B cell (primary cell): ENCODE results near the gene BRAF. TPM values are rescaled to one million over a fixed set of nuclear protein-coding genes. Genes with fewer than 3 reads are reported as not detected.

ENCODE experiments used
- ATAC-seq: fragments of 200-7000 bp; cut with Tn5 transposase; one replicate; pipeline ENCODE4 v1.10.0; 2021; ENCODE audit warnings: low read depth, mild to moderate bottlenecking, moderate number of reproducible peaks, moderate library complexity
- CTCF ChIA-PET: fragments of 350-600 bp; sonication (Branson Sonifier 250); formaldehyde crosslinking; loops from one replicate; lab custom pipeline; 2021; ENCODE audit warnings: antibody characterized with exemption, inconsistent platforms; lab: Charles Lee
- POLR2A ChIA-PET: fragments of 350-600 bp; sonication (Branson Sonifier 250); formaldehyde crosslinking; loops from one replicate; lab custom pipeline; 2021; ENCODE audit warnings: antibody characterized with exemption; lab: Charles Lee
- DNase-seq: peaks from one replicate; pipeline ENCODE4 v3.0.0; 2013
- H2AFZ ChIP-seq: 2 replicates; pipeline ENCODE4 v1.6.1; 2012; ENCODE audit warnings: mild to moderate bottlenecking, low read depth, low read length; ENCODE audit not compliant: insufficient read depth, poor library complexity, severe bottlenecking
- H3K27ac ChIP-seq, 2 donors: 1 replicate in 1 of 2; 2 replicates in 1 of 2; pipeline ENCODE4 v1.5.1; 2012 to 2013; ENCODE audit warnings: low read length in 2 of 2, mild to moderate bottlenecking in 2 of 2, moderate library complexity in 1 of 2
- H3K27me3 ChIP-seq, 4 experiments: fragments of 200-600 bp in 1 of 4; sonication (generic) in 1 of 4; replicated peaks in 1 of 4; 1 replicate in 2 of 4; 2 replicates in 2 of 4; pipeline versions ENCODE4 v1.6.1 to v1.7.0; 2013 to 2016; ENCODE audit warnings: low read length in 3 of 4, mild to moderate bottlenecking in 2 of 4, mixed read lengths in 1 of 4, moderate library complexity in 1 of 4; ENCODE audit not compliant: insufficient read depth in 4 of 4, control insufficient read depth in 3 of 4; ENCODE audit errors: control extremely low read depth in 1 of 4
- H3K36me3 ChIP-seq, 2 experiments: replicated peaks in 1 of 2; 1 replicate in 1 of 2; 2 replicates in 1 of 2; pipeline versions ENCODE4 v1.6.1 to v1.7.1; 2013; ENCODE audit warnings: low read length in 1 of 2; ENCODE audit not compliant: insufficient read depth in 2 of 2, control insufficient read depth in 1 of 2; ENCODE audit errors: control extremely low read depth in 1 of 2, extremely low read depth in 1 of 2
- H3K4me1 ChIP-seq, 2 donors: fragments of 200-600 bp in 1 of 2; sonication (generic) in 1 of 2; 1 replicate in 1 of 2; 2 replicates in 1 of 2; pipeline versions ENCODE4 v1.5.1 to v1.6.1; 2013 to 2017; ENCODE audit warnings: low read length in 2 of 2; ENCODE audit not compliant: control insufficient read depth in 2 of 2, insufficient read depth in 2 of 2
- H3K4me2 ChIP-seq: replicated peaks from 2 replicates; pipeline ENCODE3; 2012; ENCODE audit warnings: mild to moderate bottlenecking, low read depth, low read length; ENCODE audit not compliant: poor library complexity, severe bottlenecking
- H3K4me3 ChIP-seq, 5 experiments: fragments of 200-600 bp in 1 of 5; sonication (generic) in 1 of 5; 1 replicate in 3 of 5; 2 replicates in 2 of 5; pipeline versions ENCODE4 v1.5.1 to v1.7.0; 2011 to 2016; ENCODE audit warnings: low read length in 4 of 5, mild to moderate bottlenecking in 4 of 5, low read depth in 2 of 5, control low read depth in 1 of 5, moderate library complexity in 1 of 5; ENCODE audit not compliant: insufficient read depth in 1 of 5; ENCODE audit errors: control extremely low read depth in 1 of 5, extremely low read depth in 1 of 5
- H3K79me2 ChIP-seq: fragments of 200-600 bp; sonication (generic); one replicate; pipeline ENCODE4 v1.6.0; 2016; ENCODE audit warnings: low read length; ENCODE audit not compliant: control insufficient read depth, insufficient read depth
- H3K9ac ChIP-seq: fragments of 200-600 bp; sonication (generic); 2 replicates; pipeline ENCODE4 v1.6.1; 2017; ENCODE audit warnings: mild to moderate bottlenecking, low read length, moderate library complexity
- H3K9me3 ChIP-seq, 3 donors: one replicate each; pipeline versions ENCODE4 v1.6.1 to v1.7.1; 2013; ENCODE audit warnings: low read length in 2 of 3; ENCODE audit not compliant: control insufficient read depth in 2 of 3, insufficient read depth in 1 of 3; ENCODE audit errors: control extremely low read depth in 1 of 3
- H4K20me1 ChIP-seq: 2 replicates; pipeline ENCODE4 v1.6.0; 2012; ENCODE audit warnings: mild to moderate bottlenecking, low read length; ENCODE audit not compliant: insufficient read depth, control insufficient read depth, poor library complexity, severe bottlenecking
- H3K27ac Mint-ChIP-seq: one replicate; pipeline ENCODE4 v1.8.0; 2021; ENCODE audit warnings: mixed read lengths
- H3K27me3 Mint-ChIP-seq: one replicate; pipeline ENCODE4 v1.8.0; 2021; ENCODE audit warnings: mixed read lengths
- H3K4me1 Mint-ChIP-seq: one replicate; pipeline ENCODE4 v1.8.0; 2021; ENCODE audit warnings: mixed read lengths
- H3K4me3 Mint-ChIP-seq: one replicate; pipeline ENCODE4 v1.8.0; 2021; ENCODE audit warnings: mixed read lengths
- H3K9me3 Mint-ChIP-seq: one replicate; pipeline ENCODE4 v1.8.0; 2022; ENCODE audit warnings: mixed read lengths; ENCODE audit not compliant: insufficient read depth
- CTCF ChIP-seq: fragments of 200-600 bp; IDR thresholded peaks from one replicate; pipeline ENCODE4 v1.8.0; 2022; ENCODE audit warnings: antibody characterized with exemption, mild to moderate bottlenecking
- EZH2 ChIP-seq: IDR thresholded peaks from 2 replicates; pipeline ENCODE4 v1.6.1; 2012; ENCODE audit warnings: borderline replicate concordance, low read depth, mild to moderate bottlenecking, moderate library complexity, low read length; ENCODE audit not compliant: insufficient read depth, poor library complexity, severe bottlenecking
- WGBS: methylation state at CpG from one replicate; pipeline ENCODE4 v1.1.5; 2013; ENCODE audit warnings: missing lambda C conversion rate; ENCODE audit not compliant: insufficient coverage; 5-methylcytosine and 5-hydroxymethylcytosine counted together
- intact Hi-C: fragments of 100-400 bp; cut with micrococcal nuclease; formaldehyde crosslinking; loops from one replicate; pipeline ENCODE4 v1.10.0; 2022
- polyA plus RNA-seq: library from polyadenylated mRNA; depleted of rRNA; stranded (reverse); fragments of >200 nt; gene quantifications from 2 replicates; pipeline ENCODE4 v1.2.3, GENCODE V29; 2012
- total RNA-seq, 2 donors: library from RNA; stranded (reverse); fragments of 120-200 nt in 1 of 2; gene quantifications; 1 replicate in 1 of 2; 2 replicates in 1 of 2; pipeline versions ENCODE4 v1.2.3 to v1.2.4, GENCODE V29; 2013 to 2022

BRAF gene
- total and polyA plus RNA-seq, 2 donors (not counting 1 experiment from before 2014, with no cell fraction given): 13.5 to 90.9 TPM

GRCh38 chr7:140774371-140774770 is 150.4 kb downstream of the BRAF start:
- Mint-ChIP-seq H3K27ac (no peak overlapping the region), H3K4me3 (no peak overlapping the region), H3K27me3 (no peaks in the 10 kb centered on the region), H3K9me3 (no peaks in the 10 kb centered on the region), H3K4me1 (no peaks in the 10 kb centered on the region)
- no peak for ATAC-seq
- Histone ChIP-seq H4K20me1 (no peaks in the 10 kb centered on the region), H3K4me2 (no peak overlapping the region), H3K36me3 (peaks cover 17 to 37% of the 10 kb centered on the region in 2 experiments), H3K9me3 (no peaks in the 10 kb centered on the region), H3K27me3 (no peaks in the 10 kb centered on the region), H2AFZ (no peak overlapping the region), H3K4me1 (no peaks in the 10 kb centered on the region), H3K27ac (no peak overlapping the region), H3K4me3 (no peak overlapping the region), H3K9ac (no peak overlapping the region), H3K79me2 (no peaks in the 10 kb centered on the region)
- no peak for DNase-seq
- ChIA-PET CTCF (no interaction called here), POLR2A (no interaction called here)
- WGBS: 92% methylated on average over 3 of the region's 4 CpGs
- no peak for TF ChIP-seq CTCF
- no peak for TF ChIP-seq EZH2
- intact Hi-C loops: no loop called here

- Mint-ChIP-seq H3K27me3 (no peaks in the 10 kb centered on the region), H3K27ac (no peak overlapping the region), H3K4me1 (no peaks in the 10 kb centered on the region), H3K9me3 (peaks cover 2% of the 10 kb centered on the region), H3K4me3 (no peak overlapping the region)
- ATAC-seq: no peak
- H3K4me1 ChIP-seq: no peaks in the 10 kb centered on the region
- intact Hi-C loops: no loop called here
- no peaks in the 10 kb centered on the region for H3K79me2 ChIP-seq
- ChIA-PET CTCF (no interaction called here), POLR2A (no interaction called here)
- TF ChIP-seq CTCF: no peak
- no peak for TF ChIP-seq EZH2
- no peak overlapping the region for H3K9ac ChIP-seq
- H3K27me3 ChIP-seq: no peaks in the 10 kb centered on the region
- no peak overlapping the region for H3K4me2 ChIP-seq
- peaks cover 16 to 30% of the 10 kb centered on the region in 2 experiments for H3K36me3 ChIP-seq
- H3K27ac ChIP-seq: no peak overlapping the region
- no peak overlapping the region for H2AFZ ChIP-seq
- DNase-seq: no peak
- no peak overlapping the region for H3K4me3 ChIP-seq
- no peaks in the 10 kb centered on the region for H4K20me1 ChIP-seq
- no peaks in the 10 kb centered on the region for H3K9me3 ChIP-seq
- WGBS: 100% methylated on average over 1 of the region's 3 CpGs
Measured at GRCh38 chr7:140773104-140773503, 151.6 kb downstream of the BRAF start.
